T47D (cell line): ENCODE data around the gene TMEM219.

Source experiments
- DNase-seq, 2 experiments: peaks; one replicate each; pipeline versions ENCODE4 v3.0.0 to v3.0.0-alpha.2; 2011 to 2012; ENCODE audit warnings: low read depth in 1 of 2, low spot score in 1 of 2
- JUND ChIP-seq: IDR thresholded peaks from 2 replicates; pipeline ENCODE4 v1.6.1; 2012; ENCODE audit warnings: low read depth
- in situ Hi-C: cut with HindIII; loops from 2 replicates; pipeline ENCODE4 v1.10.0; 2016; ENCODE audit warnings: low sequenced_read_pairs, low pct_unique_long_range_greater_than_20kb

The TMEM219 gene

GRCh38 chr16:29999605-30000004, 37.7 kb downstream of the TMEM219 start:
- in situ Hi-C loops, result no loop called here
- no peak for TF ChIP-seq JUND
- DNase-seq, result no peak

GRCh38 chr16:30000735-30001631, 39.1 kb downstream of the TMEM219 start:
- TF ChIP-seq JUND, result no peak
- in situ Hi-C loops, result no loop called here
- no peak for DNase-seq

GRCh38 chr16:30002614-30003346, 40.9 kb downstream of the TMEM219 start:
- in situ Hi-C loops, result no loop called here

GRCh38 chr16:30003670-30004423, 42.0 kb downstream of the TMEM219 start:
- no peak for TF ChIP-seq JUND

More at GRCh38 chr16:30002614-30003346, 40.9 kb downstream of the TMEM219 start:
- DNase-seq, result no peak
- no peak for TF ChIP-seq JUND

GRCh38 chr16:30004424-30004776, 42.5 kb downstream of the TMEM219 start:
- in situ Hi-C loops, result no loop called here
- DNase-seq, result no peak
- no peak for TF ChIP-seq JUND

More at GRCh38 chr16:30003670-30004423, 42.0 kb downstream of the TMEM219 start:
- DNase-seq, result no peak
- in situ Hi-C loops, result no loop called here

GRCh38 chr16:30004811-30005242, 42.9 kb downstream of the TMEM219 start:
- in situ Hi-C loops, result no loop called here
- no peak for DNase-seq
- TF ChIP-seq JUND, result no peak

GRCh38 chr16:30005341-30006094, 43.6 kb downstream of the TMEM219 start:
- in situ Hi-C loops, result no loop called here
- peak; percentile 57 to 90 for DNase-seq
- no peak for TF ChIP-seq JUND

- no peak for TF ChIP-seq JUND
- DNase-seq, result no peak
- in situ Hi-C loops, result no loop called here
Measured at GRCh38 chr16:30006095-30006473, 44.2 kb downstream of the TMEM219 start.

GRCh38 chr16:30006659-30007377, 44.9 kb downstream of the TMEM219 start:
- DNase-seq, result no peak
- in situ Hi-C loops, result no loop called here
- no peak for TF ChIP-seq JUND

- no peak for TF ChIP-seq JUND
- DNase-seq, result no peak
- in situ Hi-C loops, result no loop called here
Measured at GRCh38 chr16:30007378-30007895, 45.6 kb downstream of the TMEM219 start.
